Fibroblast of skin of left quadriceps (primary cell): ENCODE results near the gene CCSER1.

ENCODE experiments used
- DNase-seq, 2 experiments: peaks; one replicate each; pipeline ENCODE4 v3.0.0-alpha.2; 2013; ENCODE audit warnings: low read depth in 2 of 2

The CCSER1 gene

GRCh38 chr4:90545380-90545779, 418.2 kb downstream of the CCSER1 start:
- DNase-seq: no peak

- no peak for DNase-seq
Measured at GRCh38 chr4:90546114-90546513, 418.9 kb downstream of the CCSER1 start.

- no peak for DNase-seq
Measured at GRCh38 chr4:90570615-90571014, 443.4 kb downstream of the CCSER1 start.

GRCh38 chr4:90572996-90573395, 445.8 kb downstream of the CCSER1 start:
- DNase-seq: no peak

GRCh38 chr4:90575371-90575770, 448.2 kb downstream of the CCSER1 start:
- no peak for DNase-seq

- DNase-seq: no peak
Measured at GRCh38 chr4:90580326-90580725, 453.1 kb downstream of the CCSER1 start.

- no peak for DNase-seq
Measured at GRCh38 chr4:90582087-90582486, 454.9 kb downstream of the CCSER1 start.

GRCh38 chr4:90584051-90584450, 456.9 kb downstream of the CCSER1 start:
- no peak for DNase-seq

GRCh38 chr4:90585961-90586360, 458.8 kb downstream of the CCSER1 start:
- no peak for DNase-seq

GRCh38 chr4:90586799-90587198, 459.6 kb downstream of the CCSER1 start:
- no peak for DNase-seq

GRCh38 chr4:90597927-90598326, 470.7 kb downstream of the CCSER1 start:
- DNase-seq: no peak

GRCh38 chr4:90598741-90599140, 471.5 kb downstream of the CCSER1 start:
- no peak for DNase-seq

- DNase-seq: no peak
Measured at GRCh38 chr4:90602726-90603125, 475.5 kb downstream of the CCSER1 start.

GRCh38 chr4:90603540-90603939, 476.3 kb downstream of the CCSER1 start:
- no peak for DNase-seq

- DNase-seq: no peak
Measured at GRCh38 chr4:90606781-90607180, 479.6 kb downstream of the CCSER1 start.

- no peak for DNase-seq
Measured at GRCh38 chr4:90614371-90614770, 487.2 kb downstream of the CCSER1 start.

- no peak for DNase-seq
Measured at GRCh38 chr4:90621080-90621479, 493.9 kb downstream of the CCSER1 start.

- no peak for DNase-seq
Measured at GRCh38 chr4:90624781-90625180, 497.6 kb downstream of the CCSER1 start.

GRCh38 chr4:90641861-90642599, 514.8 kb downstream of the CCSER1 start:
- no peak for DNase-seq

GRCh38 chr4:90643156-90643555, 516.0 kb downstream of the CCSER1 start:
- DNase-seq: no peak

GRCh38 chr4:90648311-90648710, 521.1 kb downstream of the CCSER1 start:
- no peak for DNase-seq

- DNase-seq: no peak
Measured at GRCh38 chr4:90648791-90649190, 521.6 kb downstream of the CCSER1 start.

- no peak for DNase-seq
Measured at GRCh38 chr4:90660672-90661071, 533.5 kb downstream of the CCSER1 start.

GRCh38 chr4:90670183-90670582, 543.0 kb downstream of the CCSER1 start:
- no peak for DNase-seq
